ENCODE measurements around the gene ZNF787.
"Not testable (repeated sequence)": the region's sequence is repeated elsewhere in the genome, so short reads cannot be mapped to it uniquely, and the experiment has no call there.

Gene ZNF787

GRCh38 chr19:56104423-56104822, 16.7 kb downstream of the ZNF787 start:
- DNase-seq (ENCODE audit: low read depth) = no peak

DNA sequence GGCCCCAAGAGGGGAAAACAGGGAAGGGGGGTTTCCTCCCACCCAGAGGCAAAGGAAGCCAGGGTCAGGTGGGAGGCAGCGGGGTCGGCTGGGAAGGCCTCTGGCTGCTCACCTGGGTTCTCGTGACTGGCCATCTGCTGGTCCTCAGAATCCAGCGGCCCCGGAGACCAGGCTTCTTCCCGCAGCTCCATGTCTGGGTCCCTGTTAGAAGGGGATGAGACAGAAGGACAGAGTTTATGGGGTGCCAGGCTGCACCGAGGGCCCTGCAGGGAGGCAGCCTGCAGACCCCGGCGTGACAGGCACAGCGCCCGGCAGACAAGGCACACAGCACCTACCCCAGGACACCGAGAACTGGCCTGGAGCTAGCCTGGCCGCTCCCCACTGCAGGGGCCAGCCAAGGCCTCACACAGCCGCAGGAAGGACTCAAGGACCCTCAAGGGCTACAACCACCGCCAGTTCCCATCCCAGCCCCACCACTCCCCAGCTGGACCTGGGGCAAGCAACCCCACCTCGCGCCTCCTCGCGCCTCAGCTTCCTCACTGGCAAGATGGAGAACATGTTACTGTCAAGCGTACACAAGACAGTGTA, 18.0 kb downstream of the ZNF787 start:
- DNase-seq (ENCODE audit: low read depth) = no peak

GRCh38 chr19:56101746-56102535, 19.2 kb downstream of the ZNF787 start:
- DNase-seq (ENCODE audit: low read depth) = no peak

GRCh38 chr19:56101095-56101494, 20.0 kb downstream of the ZNF787 start:
- no peak for DNase-seq (ENCODE audit: low read depth)

DNA sequence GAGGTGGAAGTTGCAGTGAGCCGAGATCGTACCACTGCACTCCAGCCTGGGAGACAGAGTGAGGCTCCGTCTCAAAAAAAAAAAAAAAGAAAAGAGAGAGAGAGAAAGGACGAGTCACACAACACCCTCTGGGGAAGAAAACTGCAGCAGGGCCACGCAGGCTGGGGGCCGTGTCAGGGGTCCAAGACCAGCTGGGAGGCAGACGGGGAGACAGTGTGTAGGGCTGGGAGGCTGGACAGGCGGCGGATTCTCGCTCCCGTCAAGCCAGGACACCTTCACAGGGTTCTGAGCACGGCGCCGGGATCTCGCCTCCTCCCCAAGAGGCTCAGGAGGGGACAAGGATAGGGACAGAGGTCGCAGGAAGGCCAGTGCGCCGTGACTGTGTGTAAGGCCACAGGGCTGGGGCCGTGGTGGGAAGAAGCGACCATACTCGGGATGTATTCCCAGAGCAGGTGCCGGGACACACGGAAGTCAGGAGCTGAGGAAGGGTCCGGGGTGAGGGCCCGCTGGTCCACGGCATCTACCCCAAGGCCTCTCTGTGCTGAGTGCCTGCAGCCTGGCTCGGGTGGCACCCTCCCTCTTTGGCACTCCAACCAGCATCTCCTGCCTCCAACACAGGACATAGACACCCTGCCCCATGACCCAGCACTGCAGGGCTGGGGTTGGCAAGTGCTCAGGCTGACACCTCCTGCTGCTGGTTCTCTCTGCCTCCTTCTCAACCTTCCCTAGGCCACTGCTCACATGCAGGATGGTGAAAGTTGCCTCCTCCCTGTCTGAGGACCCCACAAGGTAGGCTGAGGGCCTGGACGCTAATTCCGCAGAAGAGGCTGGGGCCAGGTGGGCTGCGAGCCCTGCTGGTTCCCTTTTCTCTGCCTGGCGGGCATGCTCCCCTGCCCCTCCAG, 21.2 kb downstream of the ZNF787 start:
- no peak for DNase-seq (ENCODE audit: low read depth)

GRCh38 chr19:56098731-56099568, 22.1 kb downstream of the ZNF787 start:
- DNase-seq (ENCODE audit: low read depth) = no peak

GRCh38 chr19:56098237-56098636, 22.9 kb downstream of the ZNF787 start:
- not testable (repeated sequence) for DNase-seq (ENCODE audit: low read depth)

DNA sequence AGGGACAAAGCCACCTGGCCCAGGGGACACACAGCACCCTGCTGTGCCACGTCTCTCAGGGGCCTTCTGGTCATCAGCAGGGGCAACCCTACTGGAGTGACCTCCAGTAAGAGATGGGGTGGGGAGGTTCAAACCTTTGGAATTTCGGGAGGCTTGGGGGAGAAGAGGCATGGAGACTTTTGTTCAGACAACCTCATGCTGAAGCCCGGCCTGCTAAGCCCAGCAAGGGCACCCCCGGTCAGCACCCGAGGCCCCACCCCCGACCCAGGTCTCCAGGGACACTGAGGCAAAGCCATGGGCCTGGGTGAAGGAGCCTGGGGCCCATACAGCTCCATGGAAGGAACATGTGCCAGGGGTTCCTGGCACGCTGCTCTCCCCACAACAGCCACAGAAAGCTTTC, 23.3 kb downstream of the ZNF787 start:
- DNase-seq (ENCODE audit: low read depth) = no peak

- DNase-seq (ENCODE audit: low read depth) = no peak
Measured at GRCh38 chr19:56097306-56097705, 23.8 kb downstream of the ZNF787 start.

GRCh38 chr19:56096665-56097064, 24.4 kb downstream of the ZNF787 start:
- DNase-seq (ENCODE audit: low read depth) = no peak

DNA sequence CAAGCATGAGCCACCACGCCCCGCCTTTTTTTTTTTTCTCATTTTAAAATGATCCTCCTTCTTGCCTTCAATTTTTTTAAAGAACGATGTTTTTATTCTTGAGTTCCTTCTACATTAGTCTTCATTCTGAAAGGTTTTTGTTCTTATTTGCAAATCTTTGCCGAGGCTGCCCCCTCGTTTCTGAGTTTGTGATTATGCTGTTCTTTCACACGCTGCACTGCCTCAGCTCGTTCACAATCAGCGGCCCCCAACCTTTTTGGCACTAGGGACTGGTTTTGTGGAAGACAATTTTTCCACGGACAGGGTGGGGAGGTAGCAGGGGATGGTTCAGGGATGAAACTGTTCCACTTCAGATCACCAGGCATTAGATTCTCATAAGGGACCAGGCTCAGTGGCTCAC, 26.6 kb downstream of the ZNF787 start:
- DNase-seq (ENCODE audit: low read depth) = no peak

DNA sequence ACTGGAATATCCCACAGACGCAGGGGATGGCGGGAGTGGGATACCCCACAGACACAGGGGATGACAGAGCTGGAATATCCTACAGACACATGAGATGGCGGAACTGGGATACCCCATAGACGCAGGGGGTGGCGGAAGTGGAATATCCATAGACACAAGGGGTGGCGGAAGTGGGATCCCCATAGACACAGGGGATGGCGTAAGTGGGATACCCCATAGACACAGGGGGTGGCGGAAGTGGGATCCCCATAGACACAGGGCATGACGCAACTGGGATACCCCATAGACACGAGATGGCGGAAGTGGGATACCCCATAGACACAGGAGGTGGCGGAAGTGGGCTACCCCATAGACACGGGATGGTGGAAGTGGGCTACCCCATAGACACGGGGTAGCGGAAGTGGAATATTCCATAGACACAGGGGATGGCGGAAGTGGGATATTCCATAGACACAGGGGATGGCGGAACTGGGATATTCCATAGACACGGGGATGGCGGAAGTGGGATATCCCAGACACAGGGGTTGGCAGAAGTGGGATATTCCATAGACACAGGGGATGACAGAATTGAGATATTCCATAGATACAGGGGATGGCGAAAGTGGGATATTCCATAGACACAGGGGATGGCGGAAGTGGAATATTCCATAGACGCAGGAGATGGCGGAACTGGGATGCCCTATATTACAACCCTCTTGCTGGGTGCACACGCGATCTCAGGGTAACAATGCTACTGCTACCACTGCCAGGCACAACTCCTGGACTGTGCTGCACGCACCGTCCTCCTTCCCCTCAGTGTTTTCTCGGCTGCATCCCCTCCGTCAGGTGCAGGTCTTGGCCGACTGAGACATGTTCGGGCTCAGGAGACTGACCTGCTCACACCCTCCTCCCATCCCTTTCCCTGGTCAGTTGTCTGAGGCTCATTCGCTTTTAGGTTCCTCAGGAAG, 28.1 kb downstream of the ZNF787 start:
- no peak for DNase-seq (ENCODE audit: low read depth)

DNA sequence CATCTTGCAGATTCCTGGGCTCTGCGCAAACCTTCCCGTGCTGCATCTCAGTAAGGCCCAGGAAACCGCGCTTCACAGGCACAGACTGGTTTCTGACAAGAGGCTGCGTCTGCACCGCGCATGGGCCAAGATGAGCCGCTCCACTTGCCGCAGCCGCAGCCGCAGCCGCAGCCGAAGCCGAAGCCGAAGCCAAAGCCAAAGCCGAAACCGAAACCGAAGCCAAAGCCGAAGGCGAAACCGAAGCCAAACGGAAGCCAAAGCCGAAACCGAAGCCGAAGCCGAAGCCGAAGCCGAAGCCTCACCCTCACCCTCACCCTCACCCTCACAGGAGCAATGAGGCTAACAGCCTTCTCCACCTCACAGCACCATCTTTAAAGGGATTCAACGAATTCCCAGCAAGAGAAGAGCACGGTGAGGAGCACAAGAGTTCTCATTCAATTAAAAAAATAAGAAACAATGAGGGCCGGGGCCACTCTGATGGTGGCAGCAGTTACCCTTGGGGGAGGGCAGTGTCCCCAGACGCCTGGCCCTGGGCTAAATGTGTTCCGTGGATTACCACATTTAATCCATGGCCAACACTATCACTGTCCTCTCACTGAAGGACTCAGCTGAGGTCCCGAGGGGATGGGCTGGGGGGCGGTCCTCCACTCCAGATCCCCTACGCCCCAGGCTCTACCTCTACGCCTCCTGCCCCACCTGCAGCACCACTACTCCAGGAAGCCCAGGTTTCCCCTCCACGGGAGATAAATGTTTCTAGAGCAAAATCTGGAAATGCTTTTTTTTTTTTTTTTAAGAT, 29.1 kb downstream of the ZNF787 start:
- DNase-seq (ENCODE audit: low read depth) = no peak

GRCh38 chr19:56091066-56091490, 30.0 kb downstream of the ZNF787 start:
- no peak for DNase-seq (ENCODE audit: low read depth)

DNA sequence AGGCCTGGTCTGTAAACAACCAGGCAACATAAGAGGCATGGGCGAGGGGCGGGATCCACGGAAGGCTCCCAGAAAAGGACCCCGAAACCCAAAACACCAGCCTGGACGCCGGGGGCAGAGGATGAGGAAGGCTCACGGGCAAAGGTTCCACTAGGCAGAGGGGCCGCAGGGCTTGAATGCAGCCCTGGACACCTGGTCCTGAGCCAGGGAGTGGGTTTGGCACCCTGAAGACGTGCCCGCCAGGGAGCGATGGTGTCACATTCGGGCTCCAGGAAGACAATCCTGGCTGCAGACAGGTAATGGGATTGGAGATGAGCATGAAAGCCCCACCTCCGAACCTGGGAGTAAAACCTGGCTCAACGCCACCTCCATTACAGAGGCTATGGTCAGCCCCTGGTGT, 31.8 kb downstream of the ZNF787 start:
- no peak for DNase-seq (ENCODE audit: low read depth)

- no peak for DNase-seq (ENCODE audit: low read depth)
Measured at GRCh38 chr19:56088497-56089215, 32.4 kb downstream of the ZNF787 start.

DNA sequence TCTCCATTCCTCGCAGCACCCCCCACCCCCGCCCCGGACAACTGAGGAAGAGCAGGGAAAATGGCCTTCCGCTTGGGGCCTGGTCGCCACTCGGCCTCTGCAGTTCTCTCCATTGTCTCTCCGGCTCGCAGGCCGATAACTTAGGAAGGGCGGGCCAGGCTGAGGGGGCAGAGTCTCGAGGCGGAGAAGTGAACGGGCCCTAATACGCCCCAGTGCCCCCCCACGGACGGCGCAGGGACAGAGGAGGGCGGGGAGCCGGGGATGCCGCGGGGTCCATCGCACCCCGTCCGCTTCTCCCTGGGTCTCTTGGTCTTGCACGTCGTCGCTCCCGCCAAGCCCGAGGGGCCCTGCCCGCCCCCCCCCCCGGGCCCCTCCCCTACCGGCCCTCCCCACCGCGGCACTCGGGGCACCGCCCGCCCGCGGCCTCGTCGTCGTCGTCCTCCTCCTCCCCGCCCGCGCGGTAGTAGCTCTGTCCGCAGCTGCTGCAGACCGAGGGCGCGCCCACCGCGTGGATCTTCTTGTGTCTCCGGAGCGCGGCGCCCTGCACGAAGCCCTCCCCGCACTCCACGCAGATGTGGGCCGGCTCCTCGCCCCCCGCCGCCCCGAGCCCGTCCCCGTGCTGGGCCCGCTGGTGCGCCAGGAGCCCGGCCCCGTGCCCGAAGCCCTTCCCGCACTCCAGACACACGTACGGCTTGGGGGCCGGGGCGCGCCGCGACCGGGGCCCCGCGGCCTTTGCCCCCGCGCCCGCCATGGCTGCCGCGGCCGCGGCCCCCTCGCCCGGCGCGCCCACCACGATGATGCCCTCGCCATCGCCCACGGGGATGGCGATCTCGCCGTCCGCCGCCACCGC, 33.2 kb downstream of the ZNF787 start:
- DNase-seq (ENCODE audit: low read depth) = no peak

Measured in activated T-cell treated with anti-CD3 and anti-CD28 coated beads for 24 hours (primary cell).